HG03025 (cell line): ENCODE results near the gene DAAM2.

Source experiments
- ATAC-seq: cut with Tn5 transposase; IDR thresholded peaks from one replicate; pipeline ENCODE4 v1.9.1; 2021; ENCODE audit warnings: mild to moderate bottlenecking, moderate library complexity; ENCODE audit not compliant: unreplicated experiment, low FRiP score

Gene DAAM2

DNA sequence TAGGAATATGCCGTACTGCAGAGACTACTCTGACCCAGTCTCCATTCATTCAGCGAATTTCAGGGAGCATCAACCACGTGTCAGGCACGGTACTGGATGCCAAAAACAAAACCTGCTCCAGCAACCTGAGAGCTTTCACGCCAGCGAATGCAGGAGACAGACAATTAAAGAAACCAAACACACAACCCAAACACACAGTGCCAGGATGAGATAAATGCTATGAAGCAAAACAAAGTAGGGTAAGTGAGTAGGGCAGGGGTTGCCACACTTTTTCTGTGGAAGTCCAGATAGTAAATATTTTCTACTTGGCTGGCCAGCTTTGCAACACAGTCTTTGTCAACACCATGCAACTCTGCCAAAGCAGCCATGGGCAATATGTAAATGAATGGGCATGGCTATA lies 132.1 kb downstream of the DAAM2 start:
- no peak for ATAC-seq

DNA sequence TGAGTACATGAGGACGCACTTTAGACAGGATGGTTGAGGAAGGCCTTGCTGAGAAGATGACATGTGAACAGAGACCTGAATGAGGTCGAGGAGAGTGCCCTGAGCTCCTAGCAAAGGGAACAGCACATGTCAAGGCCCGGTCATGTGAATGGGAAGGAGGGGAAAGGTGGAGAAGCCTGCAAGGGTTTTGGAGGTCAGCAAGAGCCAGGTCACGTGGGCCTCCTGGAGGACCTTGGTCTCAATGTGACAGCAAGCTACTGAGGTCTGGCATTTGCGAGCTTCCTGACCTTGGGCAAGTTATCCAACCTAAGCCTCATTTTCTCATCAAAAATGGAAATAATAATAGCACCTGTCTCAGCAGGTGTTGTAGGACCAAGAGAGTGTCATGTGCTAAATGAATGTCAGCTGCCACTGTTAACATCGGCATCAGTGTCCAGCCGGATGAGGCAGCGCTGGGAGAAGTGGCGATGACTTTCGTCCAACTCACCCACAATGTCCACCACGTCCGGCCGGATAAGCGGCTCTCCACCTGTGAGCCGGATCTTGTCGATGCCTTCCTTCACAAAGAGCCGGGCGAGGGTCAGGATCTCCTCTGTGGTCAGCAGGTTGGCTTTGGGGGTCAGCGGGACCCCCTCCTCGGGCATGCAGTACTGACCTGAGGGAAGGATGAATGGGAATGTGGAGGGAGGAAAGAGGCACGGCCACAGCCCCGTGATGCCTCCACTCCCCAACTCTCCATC lies 133.2 kb downstream of the DAAM2 start:
- ATAC-seq = no peak

DNA sequence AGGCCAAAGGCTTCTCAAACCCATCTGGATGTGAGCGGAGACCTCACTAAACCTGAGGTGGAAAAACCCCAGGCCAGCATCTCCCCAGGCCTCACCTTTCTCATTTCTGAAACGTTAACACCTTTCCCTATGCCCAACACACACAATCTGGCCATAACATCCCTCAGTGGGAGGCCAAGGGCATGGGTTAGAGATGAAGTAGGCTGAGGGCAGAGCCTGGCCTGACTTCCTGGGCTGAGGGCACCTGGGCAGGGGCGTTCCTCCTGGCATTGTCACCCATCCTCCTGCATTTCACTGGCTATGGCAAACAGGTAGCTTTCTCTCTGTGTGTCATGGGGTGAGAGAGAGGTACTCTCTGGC lies 133.7 kb downstream of the DAAM2 start:
- no peak for ATAC-seq

DNA sequence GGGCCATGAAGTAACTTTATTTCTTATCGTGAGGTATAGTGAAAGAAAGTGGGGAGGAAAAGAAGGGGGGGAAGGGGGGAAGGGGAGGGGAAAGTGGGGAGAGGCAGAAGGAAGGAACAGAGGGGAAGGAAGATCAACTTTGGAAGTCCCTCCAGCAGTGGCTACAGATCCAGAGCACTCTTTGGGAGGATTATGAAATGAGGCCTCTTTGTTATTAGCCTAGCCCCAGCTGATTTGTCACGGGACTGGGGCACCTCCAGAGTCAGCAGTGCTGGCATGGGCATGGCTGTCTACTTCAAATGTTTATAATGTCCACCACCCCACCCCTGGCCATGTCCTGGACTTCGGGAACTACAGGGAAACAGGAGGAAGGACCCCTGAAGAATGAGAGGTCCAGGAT lies 134.5 kb downstream of the DAAM2 start:
- no peak for ATAC-seq

DNA sequence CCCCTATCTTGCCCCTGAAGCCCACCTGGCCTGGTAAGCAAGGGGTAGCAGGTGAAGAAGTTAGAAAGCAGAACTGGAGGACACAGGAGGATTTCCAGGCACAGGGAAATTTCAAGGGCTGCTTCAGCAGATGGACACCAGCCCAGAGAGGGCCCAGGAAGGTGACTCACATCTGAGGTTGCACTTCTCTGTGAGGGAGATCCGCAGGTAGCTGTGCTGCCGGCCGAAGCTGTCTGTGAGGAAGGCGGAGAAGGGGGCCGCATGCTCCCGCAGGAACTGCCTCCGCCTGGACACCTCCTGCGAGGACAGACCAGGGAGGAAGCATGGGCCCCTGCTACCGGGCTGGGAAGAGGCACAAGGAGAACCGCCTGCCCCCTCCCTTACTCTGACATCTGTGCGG lies 135.0 kb downstream of the DAAM2 start:
- no peak for ATAC-seq

DNA sequence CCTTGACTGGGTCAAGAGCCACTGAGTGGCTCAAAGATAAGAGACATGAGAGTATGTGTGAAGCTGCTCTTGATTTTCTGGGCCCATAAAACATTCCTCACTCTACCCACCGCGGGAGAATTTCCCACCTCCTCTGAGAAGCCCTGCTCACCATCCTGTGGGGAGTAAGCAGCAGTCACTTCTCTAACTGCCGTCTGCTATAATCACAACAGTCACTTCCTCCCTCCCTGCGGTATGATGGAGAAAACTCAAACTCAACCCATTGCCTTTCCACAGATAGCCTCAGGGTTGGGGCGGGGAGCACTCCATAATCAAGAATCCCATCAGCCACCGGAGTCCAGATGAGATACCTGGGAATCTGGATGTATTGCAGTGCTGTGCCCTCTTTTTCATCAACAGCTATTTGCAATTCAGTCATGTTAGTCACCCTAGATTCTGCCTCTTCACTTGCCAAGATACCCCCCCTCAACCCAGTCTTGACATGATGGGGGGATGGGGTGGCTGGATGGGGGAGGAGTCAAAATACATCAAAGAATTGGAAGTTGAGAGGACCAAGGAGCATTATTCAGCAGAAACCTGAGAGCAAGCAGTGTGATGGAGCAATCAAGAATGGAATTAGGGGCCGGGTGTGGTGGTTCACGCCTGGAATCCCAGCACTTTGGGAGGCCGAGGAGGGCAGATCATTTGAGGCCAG lies 137.0 kb downstream of the DAAM2 start:
- ATAC-seq = no peak

DNA sequence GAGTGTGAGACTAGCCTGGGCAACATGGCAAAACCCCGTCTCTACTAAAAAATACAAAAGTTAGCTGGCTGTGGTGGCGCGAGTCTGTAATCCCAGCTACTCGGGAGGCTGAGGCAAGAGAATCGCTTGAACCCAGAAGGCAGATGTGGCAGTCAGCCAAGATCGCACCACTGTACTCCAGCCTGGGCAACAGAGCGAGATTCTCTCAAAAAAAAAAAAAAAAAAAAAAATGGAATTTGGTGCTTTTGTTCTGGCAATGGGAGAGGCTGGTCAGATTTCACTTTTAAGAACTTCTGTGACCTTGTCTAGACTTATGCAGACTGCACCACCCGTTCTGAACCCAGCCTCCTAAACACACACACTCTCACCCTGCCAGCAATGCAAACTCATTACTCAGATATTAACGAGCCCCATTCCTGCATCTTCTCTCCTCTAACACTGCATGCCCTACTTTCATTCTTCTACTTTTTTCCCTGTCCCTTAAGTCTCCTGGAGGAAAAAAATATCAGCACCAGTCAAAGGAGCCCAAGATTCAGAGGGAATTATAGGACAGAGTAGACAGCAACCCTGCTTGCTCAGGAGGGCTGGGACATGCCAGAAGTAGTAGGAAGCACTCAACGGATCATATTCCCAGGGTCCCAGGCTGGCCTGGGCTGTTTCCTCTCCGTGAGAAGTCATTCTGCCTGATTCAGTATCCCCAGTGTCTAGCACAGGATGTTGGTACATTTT lies 137.7 kb downstream of the DAAM2 start:
- ATAC-seq = no peak

DNA sequence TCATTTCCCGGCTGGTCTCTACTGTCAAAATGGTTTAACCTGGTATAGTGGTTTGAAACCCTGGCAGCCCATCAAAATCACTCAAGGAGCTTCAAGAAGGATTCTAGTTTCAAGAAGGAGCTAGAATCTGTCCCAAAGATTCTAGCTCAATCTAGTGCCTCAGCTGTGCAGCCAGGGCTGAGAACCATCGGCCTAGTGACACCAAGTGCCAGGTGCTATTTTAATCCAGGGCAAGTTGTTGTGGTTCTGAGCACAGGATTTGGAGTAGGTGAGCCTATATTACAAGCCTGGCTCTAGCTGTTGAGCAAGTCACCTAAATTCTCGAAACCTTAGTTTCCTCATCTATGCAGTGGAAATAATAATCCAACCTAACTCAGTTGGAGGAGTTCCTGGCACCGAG lies 138.4 kb downstream of the DAAM2 start:
- ATAC-seq = no peak

DNA sequence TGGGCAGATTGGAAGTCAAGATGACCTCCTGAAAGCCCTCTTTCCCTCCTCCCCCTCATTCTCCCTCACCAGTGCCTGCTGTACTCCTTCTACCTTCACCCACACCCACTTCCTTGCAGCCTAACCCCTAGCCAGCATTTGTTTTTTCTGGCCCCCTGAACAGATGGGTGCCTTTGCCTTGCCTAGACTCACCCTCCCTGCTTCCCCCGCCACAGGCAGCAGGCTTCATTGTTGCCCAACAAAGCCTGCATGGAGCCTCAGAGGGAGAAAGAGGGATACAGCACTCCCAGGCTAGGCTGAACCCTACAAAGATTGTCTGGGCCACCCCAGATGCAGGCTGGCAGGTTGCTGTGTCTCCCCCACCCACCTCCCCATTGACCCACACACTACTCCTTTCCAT lies 139.4 kb downstream of the DAAM2 start:
- no peak for ATAC-seq

DNA sequence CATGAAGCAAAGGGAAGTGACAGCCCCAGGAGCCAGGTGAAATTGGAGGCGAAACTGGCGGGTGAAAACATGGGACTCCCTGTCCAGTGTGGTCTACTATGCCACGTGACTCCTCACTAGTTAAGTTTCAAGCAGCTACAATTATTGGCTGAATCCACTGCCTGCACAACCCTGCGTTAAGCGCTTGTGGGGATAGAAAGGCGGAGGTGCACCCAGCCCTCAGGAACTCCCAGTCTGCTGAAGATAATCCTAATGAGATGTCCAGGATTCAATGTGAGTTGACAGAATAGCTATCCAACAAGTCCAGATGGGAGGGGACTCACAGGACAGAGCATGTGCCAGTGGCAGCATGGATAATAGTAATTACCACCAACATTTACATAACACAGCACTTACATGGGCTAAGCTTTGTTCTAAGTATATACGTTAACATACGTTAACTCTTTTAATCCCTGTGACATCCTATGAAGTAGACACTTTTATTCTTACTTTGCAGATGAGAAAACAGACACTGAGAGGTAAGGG lies 140.3 kb downstream of the DAAM2 start:
- no peak for ATAC-seq

DNA sequence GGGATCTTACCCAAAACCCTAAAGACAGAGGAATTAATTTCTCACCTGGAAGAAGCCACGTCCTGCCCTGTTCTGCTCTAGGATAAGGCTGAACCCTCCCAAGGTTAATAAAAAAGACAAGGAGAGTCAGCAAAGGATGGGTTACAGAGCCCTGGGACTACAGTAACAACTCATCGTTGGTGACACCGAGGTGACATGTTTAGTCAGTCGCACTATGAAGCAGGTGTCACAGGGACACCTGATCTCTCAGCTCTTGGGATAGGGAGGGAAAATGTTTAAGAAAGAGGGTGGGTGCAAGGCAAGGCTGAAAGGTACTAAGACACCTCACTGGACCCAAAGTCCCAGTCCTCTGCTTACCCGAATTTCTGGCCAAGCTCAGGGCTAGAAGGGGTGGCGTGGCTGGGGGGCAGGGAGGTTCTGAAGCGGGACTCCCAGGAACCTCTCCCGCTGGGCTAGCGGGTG lies 141.5 kb downstream of the DAAM2 start:
- no peak for ATAC-seq

DNA sequence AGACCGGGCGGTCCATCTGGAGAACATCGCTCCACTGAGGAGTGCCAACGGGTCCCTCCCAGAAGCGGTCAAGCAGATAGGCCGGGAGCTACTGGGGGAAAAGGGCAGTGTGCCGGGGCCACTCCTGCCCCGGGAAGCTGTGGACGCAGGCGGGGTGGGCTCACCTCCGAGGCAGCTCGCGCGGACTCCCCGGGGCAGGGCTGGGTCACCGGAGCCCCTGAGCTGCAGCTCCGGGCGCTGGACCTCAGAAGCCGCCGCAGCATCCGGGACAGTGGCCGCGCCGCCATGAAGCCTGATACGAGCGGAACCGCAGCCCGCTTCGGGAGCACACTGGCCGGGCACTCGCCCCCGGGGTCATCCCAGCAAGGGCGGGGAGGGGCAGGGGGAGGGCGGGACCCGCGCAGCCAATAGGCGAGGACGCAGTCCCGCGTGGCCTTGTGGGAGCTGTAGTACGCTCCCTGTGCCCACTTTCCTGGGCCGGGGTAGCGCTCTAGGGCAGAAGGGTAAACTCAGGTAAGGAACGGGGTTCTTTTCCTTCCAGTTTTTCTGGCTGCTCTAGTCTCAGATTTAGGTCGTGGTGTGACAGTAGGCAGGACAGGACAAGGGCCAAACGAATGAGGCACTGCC lies 142.1 kb downstream of the DAAM2 start, which contains the start of gene MOCS1:
Gene MOCS1, minus strand, starts transcription at position 332 of the 627 bp plus-strand sequence. Its CDS starts 45 bp downstream, at position 287.
- ATAC-seq = no peak

DNA sequence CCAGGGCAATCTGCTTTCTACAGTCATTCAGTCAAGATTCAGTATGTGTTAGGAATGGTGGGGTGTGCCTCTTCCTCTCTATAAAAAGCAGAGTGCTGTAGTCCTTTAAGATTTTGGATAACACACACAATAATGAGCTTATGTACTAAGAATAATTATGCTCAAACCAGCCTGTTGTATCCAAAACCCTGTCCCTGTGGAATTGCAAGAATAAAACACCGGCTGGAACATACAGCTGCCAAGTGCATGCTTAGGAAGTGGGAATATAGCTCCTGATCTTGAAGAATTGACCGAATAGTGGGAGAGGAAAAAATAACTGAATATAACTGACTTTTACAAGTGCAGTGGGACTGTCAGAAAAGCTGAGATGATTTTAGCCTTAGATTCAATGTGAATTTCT lies 143.1 kb downstream of the DAAM2 start:
- no peak for ATAC-seq

DNA sequence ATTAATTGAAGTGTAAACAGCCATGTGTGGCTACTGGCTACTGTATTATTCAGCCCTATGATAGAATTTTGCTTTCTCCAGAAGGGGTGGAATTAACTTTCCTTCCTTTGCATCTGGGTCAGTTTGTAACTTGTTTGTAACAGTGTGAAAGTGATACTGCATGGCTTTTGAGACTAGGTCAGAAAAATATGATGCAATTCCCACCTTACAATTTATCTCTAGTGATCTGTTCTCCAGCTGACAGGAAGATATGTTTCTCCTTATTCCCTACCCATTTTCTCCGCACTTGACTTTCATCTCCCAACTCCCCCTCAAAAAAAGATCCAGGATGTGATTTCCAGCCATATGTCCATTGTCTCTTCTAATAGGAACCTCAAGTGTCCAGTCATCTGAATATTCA lies 144.7 kb downstream of the DAAM2 start:
- ATAC-seq = no peak

DNA sequence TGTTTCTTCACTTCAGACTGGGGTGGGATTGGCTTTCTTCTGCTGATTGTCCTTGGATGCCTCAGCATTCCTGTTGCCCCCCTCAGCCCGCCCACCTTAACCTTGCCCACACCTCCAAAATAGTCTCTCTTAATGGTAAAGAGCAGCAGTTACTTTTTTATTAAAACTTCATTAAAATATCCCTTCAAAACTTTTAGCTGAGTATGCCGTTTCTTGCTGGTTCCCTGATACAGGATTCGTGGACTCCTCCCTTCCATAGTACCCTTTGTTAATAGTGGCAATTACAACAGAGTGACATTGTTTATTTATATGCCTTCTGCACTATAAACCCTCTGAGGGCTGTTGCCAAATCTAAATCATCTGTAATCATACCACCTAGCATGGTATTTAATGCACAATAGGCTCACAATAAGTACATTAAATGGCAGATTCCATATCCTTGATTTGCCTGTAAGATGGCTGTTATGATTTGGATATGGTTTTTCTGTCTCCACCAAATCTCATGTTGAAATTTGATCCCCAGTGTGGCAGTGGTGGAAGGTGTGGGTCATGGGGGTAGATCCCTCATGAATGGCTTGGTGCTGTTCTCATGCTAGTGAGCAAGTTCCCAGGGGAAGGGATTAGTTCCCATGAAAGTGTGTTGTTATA lies 145.6 kb downstream of the DAAM2 start:
- ATAC-seq = no peak

DNA sequence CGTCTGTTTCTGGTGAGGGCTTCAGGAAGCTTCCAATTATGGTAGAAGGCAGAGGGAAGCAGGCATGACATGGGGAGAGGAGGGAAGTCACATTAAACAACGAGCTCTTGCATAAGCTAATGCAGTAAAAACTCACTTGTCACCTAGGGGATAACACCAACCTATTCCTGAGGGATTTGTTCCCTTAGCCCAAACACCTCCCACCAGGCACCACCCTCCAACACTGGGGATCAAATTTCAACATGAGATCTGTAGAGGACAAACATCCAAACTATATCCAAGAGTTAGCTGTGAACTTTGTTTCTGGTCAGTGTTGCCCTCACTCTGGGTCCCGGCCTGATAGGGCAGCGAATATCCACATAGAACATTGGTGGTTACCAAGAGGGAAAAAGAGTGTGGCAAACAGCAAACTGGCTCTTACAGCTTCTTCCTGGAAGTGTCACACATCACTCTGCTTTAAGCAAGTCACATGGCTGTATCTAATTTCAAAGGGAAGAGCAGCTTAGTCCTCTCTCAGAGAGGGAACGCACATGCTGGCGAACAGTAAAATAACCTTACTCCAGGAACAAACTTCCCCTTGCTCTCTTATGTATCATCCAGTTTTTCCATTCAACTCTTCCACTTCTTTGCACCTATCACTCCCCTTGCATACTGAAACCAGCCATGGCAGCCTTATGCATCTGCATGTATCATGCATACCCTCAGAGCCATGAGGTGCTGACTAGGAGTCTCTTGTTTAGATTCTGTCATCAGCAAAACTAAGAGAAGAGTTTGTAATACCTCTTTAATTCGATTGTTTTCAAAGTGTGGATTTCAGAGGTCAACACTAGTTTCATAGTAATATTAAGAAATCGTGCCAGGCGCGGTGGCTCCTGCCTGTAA lies 146.8 kb downstream of the DAAM2 start:
- ATAC-seq = no peak

DNA sequence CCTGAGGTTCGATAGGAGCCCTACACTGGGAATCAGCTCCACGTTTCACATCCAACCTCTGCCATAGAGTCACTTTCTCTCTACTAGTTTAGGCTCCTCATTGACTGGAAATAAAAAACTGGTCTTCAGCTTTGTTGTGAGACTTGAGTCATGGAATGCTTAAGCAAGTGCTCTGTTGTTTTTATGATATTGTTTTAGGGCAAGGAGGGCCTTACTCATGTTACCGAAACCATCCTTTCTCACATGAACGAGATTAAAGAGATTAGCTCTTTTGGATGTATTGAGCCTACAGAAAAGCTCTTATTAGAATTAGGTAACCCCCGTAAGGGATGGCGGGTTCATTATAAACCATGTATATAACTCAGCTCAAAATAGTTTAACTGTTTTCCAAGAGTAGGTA lies 149.0 kb downstream of the DAAM2 start:
- ATAC-seq = no peak

DNA sequence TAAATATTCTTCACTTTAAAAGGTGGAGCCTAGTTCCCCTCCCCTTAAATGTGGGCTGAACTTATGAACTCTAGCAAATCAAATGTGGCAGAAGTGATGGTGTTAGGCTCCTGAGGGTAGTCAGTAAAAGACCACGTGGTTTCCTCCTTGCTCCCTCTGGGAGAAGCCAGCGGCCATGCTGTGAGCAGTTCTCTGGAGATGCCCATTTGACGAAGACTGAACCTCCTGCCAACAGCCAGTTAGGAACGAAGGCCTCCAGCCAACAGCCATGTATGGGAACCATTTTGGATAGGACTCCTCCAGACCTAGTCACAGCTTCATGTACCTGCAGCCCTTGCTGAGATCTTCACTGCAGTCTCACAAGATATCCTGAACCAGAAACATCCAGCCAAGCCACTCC lies 149.6 kb downstream of the DAAM2 start:
- no peak for ATAC-seq

DNA sequence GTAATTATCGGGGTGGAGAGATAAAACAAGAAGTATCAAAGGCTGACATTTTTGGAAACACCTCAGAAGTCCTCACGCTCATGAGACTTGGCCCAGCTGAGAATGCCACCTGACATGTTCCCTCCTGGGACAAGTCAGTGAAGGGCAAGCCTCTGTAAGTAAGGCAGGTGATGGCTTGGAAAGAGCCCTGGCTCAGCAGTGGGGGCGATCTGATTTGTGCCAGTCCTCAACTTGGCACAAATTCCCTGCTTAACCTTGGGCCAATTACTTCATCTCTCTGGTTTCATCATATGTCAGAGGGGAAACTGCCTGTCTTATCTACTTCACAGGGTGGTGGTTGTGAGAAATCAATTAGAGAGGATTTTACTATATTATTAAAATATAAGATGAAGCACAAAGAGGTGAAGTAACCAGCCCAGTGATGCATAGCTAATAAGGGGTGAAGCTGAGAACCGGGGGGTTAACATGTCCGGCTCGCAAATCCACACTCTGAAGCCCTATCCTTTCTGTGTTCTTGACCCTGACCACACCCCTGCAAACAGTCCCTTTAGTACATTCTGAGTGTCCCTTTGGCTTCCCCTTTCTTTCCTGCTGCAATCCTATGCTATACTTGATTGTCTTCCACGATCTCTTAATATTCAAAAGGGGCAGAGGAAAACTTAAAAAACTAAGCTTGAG lies 150.9 kb downstream of the DAAM2 start:
- no peak for ATAC-seq
